Activated CD8-positive, alpha-beta memory T cell treated with anti-CD3 and anti-CD28 coated beads for 1 hour (primary cell): ENCODE data around the gene TBC1D9.

Source experiments
- DNase-seq, 2 donors: peaks; one replicate each; pipeline ENCODE4 v3.0.0-alpha.2; 2020; ENCODE audit warnings: low read depth in 1 of 2; ENCODE audit errors: extremely low read depth in 1 of 2

The TBC1D9 gene

GRCh38 chr4:140726776-140727500 lies 29.2 kb downstream of the TBC1D9 start:
- no peak for DNase-seq

GRCh38 chr4:140725556-140725955 lies 30.6 kb downstream of the TBC1D9 start:
- DNase-seq = no peak

- no peak for DNase-seq
These were observed 31.4 kb downstream of the TBC1D9 start for GRCh38 chr4:140724760-140725159.

GRCh38 chr4:140720387-140721304 lies 35.5 kb downstream of the TBC1D9 start:
- DNase-seq = no peak

GRCh38 chr4:140719686-140720085 lies 36.5 kb downstream of the TBC1D9 start:
- DNase-seq = no peak

GRCh38 chr4:140719022-140719421 lies 37.2 kb downstream of the TBC1D9 start:
- DNase-seq = no peak

- DNase-seq = no peak
These were observed 37.8 kb downstream of the TBC1D9 start for GRCh38 chr4:140718241-140718952.

- DNase-seq = no peak
These were observed 38.9 kb downstream of the TBC1D9 start for GRCh38 chr4:140717313-140717712.

GRCh38 chr4:140715119-140715518 lies 41.1 kb downstream of the TBC1D9 start:
- DNase-seq = no peak

- no peak for DNase-seq
These were observed 44.3 kb downstream of the TBC1D9 start for GRCh38 chr4:140711910-140712309.

- DNase-seq = no peak
These were observed 45.1 kb downstream of the TBC1D9 start for GRCh38 chr4:140710908-140711622.

- DNase-seq = no peak
These were observed 48.9 kb downstream of the TBC1D9 start for GRCh38 chr4:140707325-140707724.

- DNase-seq = no peak
These were observed 49.5 kb downstream of the TBC1D9 start for GRCh38 chr4:140706665-140707064.

GRCh38 chr4:140706276-140706625 lies 49.9 kb downstream of the TBC1D9 start:
- no peak for DNase-seq

- no peak for DNase-seq
These were observed 50.4 kb downstream of the TBC1D9 start for GRCh38 chr4:140705625-140706275.

GRCh38 chr4:140704964-140705363 lies 51.2 kb downstream of the TBC1D9 start:
- no peak for DNase-seq

GRCh38 chr4:140704392-140704960 lies 51.7 kb downstream of the TBC1D9 start:
- no peak for DNase-seq

GRCh38 chr4:140703463-140703862 lies 52.7 kb downstream of the TBC1D9 start:
- no peak for DNase-seq

- no peak for DNase-seq
These were observed 54.0 kb downstream of the TBC1D9 start for GRCh38 chr4:140702096-140702757.
